HG03469 (cell line): ENCODE results near the gene PPT2.

Experiments
- ATAC-seq: cut with Tn5 transposase; IDR thresholded peaks from one replicate; pipeline ENCODE4 v1.9.1; 2021; ENCODE audit warnings: mild to moderate bottlenecking, moderate library complexity, moderate number of reproducible peaks; ENCODE audit not compliant: unreplicated experiment

Gene PPT2

GRCh38 chr6:32151181-32151862 is 2.6 kb upstream of the PPT2 start:
- no peak for ATAC-seq

GRCh38 chr6:32151863-32152768 is 1.8 kb upstream of the PPT2 start, which contains the start of gene PRRT1:
Gene PRRT1, minus strand, starts transcription at chr6:32151939. Its CDS starts 112 bp downstream, at chr6:32151827.
- no peak for ATAC-seq

GRCh38 chr6:32152769-32153563 is 975 bp upstream of the PPT2 start:
- no peak for ATAC-seq

GRCh38 chr6:32154514-32155161 is 697 bp downstream of the PPT2 start:
- ATAC-seq: no peak

- ATAC-seq: no peak
Observed at GRCh38 chr6:32156891-32157290, 3.0 kb downstream of the PPT2 start.

GRCh38 chr6:32158052-32158451 is 4.1 kb downstream of the PPT2 start:
- no peak for ATAC-seq

- no peak for ATAC-seq
Observed at GRCh38 chr6:32163559-32164258, 9.8 kb downstream of the PPT2 start.

GRCh38 chr6:32164295-32164694 is 10.4 kb downstream of the PPT2 start, which contains the start of gene EGFL8:
Gene EGFL8, plus strand, starts transcription at chr6:32164595. Its CDS starts 1,571 bp downstream, at chr6:32166166.
- ATAC-seq: no peak

- no peak for ATAC-seq
Observed at GRCh38 chr6:32166411-32167061, 12.6 kb downstream of the PPT2 start.

- ATAC-seq: no peak
Observed at GRCh38 chr6:32167154-32167760, 13.3 kb downstream of the PPT2 start.

- no peak for ATAC-seq
Observed at GRCh38 chr6:32167761-32168262, 13.9 kb downstream of the PPT2 start.

- no peak for ATAC-seq
Observed at GRCh38 chr6:32168350-32168749, 14.4 kb downstream of the PPT2 start.

GRCh38 chr6:32168807-32169591 is 15.1 kb downstream of the PPT2 start:
- ATAC-seq: no peak

GRCh38 chr6:32170294-32170693 is 16.4 kb downstream of the PPT2 start:
- ATAC-seq: no peak

- ATAC-seq: no peak
Observed at GRCh38 chr6:32171234-32171633, 17.3 kb downstream of the PPT2 start.

GRCh38 chr6:32173051-32173727 is 19.2 kb downstream of the PPT2 start:
- no peak for ATAC-seq

GRCh38 chr6:32174416-32174815 is 20.5 kb downstream of the PPT2 start:
- ATAC-seq: no peak

GRCh38 chr6:32175322-32175710 is 21.4 kb downstream of the PPT2 start:
- no peak for ATAC-seq
